ENCODE data around the gene DYSF. TPM values are rescaled to one million over a fixed set of nuclear protein-coding genes. Genes with fewer than 3 reads are reported as not detected.

DYSF gene
- total RNA-seq, 4 donors from 2014 or later, result 10.3 to 14.9 (median 14.4) TPM

DNA sequence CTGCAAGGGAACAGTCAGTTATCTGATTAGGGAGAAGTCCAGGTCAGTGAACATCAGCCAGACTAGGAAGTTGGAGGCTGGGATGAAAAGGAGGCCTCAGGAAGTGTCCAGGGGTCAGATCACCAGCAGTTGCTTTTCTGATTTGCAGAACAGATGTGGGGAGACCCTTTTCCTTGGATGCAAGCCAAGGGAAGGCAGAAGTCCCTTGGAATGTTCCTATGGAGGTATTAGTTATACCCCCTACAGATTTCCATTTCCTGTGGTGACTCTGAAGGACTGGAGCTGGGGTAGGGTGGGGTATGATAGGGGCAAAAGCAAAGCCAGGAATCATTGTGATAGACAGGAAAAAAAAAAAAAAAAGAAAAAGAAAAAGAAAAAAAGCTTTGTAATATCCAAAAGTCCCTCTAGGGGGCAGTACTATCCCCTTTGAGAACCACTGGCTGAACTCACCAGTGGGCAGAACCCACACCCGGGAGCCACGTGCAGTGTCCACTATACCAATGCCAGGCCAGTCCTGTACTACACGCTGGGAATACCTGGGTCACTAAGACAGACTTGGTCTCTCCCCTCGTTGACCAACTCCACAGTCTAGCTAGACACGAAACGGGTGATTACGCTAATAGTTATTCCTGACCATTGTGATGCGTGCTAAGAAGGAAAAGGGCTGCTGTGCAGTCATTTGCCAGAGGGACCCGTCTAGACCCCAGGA, 7.4 kb downstream of the DYSF start:
- intact Hi-C loops (cut with DNase I), result no loop called here
- Histone ChIP-seq H3K36me3 (no peaks in the 10 kb centered on the region), H3K4me1 (no peaks in the 10 kb centered on the region), H3K9me3 (no peaks in the 10 kb centered on the region), H3K27me3 (no peaks in the 10 kb centered on the region), H3K4me3 (replicated peaks in 1 of 3) (no peak overlapping the region), H3K27ac (no peak overlapping the region)
- peak in 1 of 2 donors; percentile 11 for DNase-seq
- TF ChIP-seq POLR2A (IDR thresholded peaks at IDR 0.05), result no peak
- peak in 5 of 6 experiments; percentile 14 to 46 (median 31) for TF ChIP-seq CTCF (IDR thresholded peaks at IDR 0.05)
- 63 to 64% methylated on average over 9 of the region's 9 CpGs for WGBS, 2 donors

GRCh38 chr2:71461304-71461671, 7.9 kb downstream of the DYSF start:
- H3K36me3 ChIP-seq, result no peaks in the 10 kb centered on the region
- TF ChIP-seq CTCF (IDR thresholded peaks at IDR 0.05) (no peak), POLR2A (IDR thresholded peaks at IDR 0.05) (no peak)
- no peak for DNase-seq
- peaks cover 3 to 5% of the 10 kb centered on the region in 2 donors for H3K4me1 ChIP-seq
- H3K9me3 ChIP-seq, result no peaks in the 10 kb centered on the region
- no peaks in the 10 kb centered on the region for H3K27me3 ChIP-seq
- H3K4me3 ChIP-seq (replicated peaks in 1 of 3), result no peak overlapping the region
- 60 to 70% methylated on average over 5 of the region's 5 CpGs for WGBS, 2 donors
- intact Hi-C loops (cut with DNase I), result no loop called here
- H3K27ac ChIP-seq, result no peak overlapping the region

- DNase-seq, result no peak
- Histone ChIP-seq H3K4me1 (peaks cover 3 to 10% of the 10 kb centered on the region in 2 donors), H3K9me3 (no peaks in the 10 kb centered on the region), H3K27ac (no peak overlapping the region), H3K4me3 (replicated peaks in 1 of 3) (no peak overlapping the region), H3K27me3 (no peaks in the 10 kb centered on the region), H3K36me3 (no peaks in the 10 kb centered on the region)
- intact Hi-C loops (cut with DNase I), result loop anchor here (2.0 kb wide), 1 partner anchor 45 kb away; no protein-coding TSS in a partner anchor
- 89 to 100% methylated on average over 4 to 7 of the region's 8 CpGs for WGBS, 2 donors
- no peak for TF ChIP-seq POLR2A (IDR thresholded peaks at IDR 0.05)
- no peak for TF ChIP-seq CTCF (IDR thresholded peaks at IDR 0.05)
Measured at GRCh38 chr2:71462056-71462605, 8.8 kb downstream of the DYSF start.

DNA sequence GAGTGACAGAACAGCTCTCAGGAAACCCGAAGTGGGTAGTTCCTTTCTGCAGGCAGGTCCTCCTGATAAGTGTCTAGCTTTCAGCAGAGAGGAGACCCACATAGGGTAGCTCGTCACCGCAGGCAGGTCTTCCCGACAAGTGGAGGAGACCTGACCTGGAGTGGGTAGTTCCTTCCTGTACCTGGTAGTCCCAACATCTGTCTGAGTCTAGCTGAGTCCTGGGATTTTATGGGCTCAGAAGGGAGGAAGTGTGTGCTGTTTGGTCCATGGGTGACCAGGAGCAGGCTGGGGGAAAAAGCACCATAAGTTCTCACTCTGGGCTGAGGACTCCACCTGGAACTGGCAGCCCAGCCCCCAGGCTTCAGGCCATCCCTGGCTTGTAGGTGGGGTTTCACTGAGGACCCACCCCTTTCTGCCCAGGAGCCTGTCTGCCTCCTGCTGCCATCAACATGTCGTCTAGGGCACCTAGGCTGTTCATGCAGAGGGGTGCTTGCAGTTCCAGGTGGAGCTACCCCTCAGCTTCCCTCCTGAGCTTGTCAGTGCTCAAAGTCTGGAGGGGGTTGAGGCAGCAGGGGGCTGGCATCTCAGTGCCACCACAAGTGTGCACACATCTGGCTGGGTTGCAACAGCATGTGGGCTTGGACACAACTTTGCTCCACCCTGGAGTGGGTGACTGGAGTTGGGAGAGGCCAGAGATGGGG, 9.4 kb downstream of the DYSF start:
- intact Hi-C loops (cut with DNase I), result loop anchor here (2.0 kb wide), 1 partner anchor 44 kb away; no protein-coding TSS in a partner anchor
- Histone ChIP-seq H3K27me3 (no peaks in the 10 kb centered on the region), H3K9me3 (no peaks in the 10 kb centered on the region), H3K36me3 (no peaks in the 10 kb centered on the region), H3K27ac (no peak overlapping the region), H3K4me1 (peaks cover 3 to 12% of the 10 kb centered on the region in 2 donors), H3K4me3 (replicated peaks in 1 of 3) (no peak overlapping the region)
- TF ChIP-seq POLR2A (IDR thresholded peaks at IDR 0.05) (no peak), CTCF (IDR thresholded peaks at IDR 0.05) (no peak)
- DNase-seq, result no peak
- 90 to 96% methylated on average over 5 of the region's 5 CpGs for WGBS, 2 donors

- Histone ChIP-seq H3K36me3 (no peaks in the 10 kb centered on the region), H3K4me3 (replicated peaks in 1 of 3) (no peak overlapping the region), H3K27ac (no peak overlapping the region), H3K9me3 (no peaks in the 10 kb centered on the region), H3K27me3 (no peaks in the 10 kb centered on the region), H3K4me1 (peaks cover 3 to 12% of the 10 kb centered on the region in 2 donors)
- TF ChIP-seq CTCF (IDR thresholded peaks at IDR 0.05), result no peak
- no peak for TF ChIP-seq POLR2A (IDR thresholded peaks at IDR 0.05)
- WGBS, 2 donors, result 89 to 91% methylated on average over 4 of the region's 7 CpGs
- DNase-seq, result no peak
- intact Hi-C loops (cut with DNase I), result loop anchor here (2.0 kb wide), 1 partner anchor 44 kb away; no protein-coding TSS in a partner anchor
Measured at GRCh38 chr2:71463342-71463654, 9.9 kb downstream of the DYSF start.
